Measurements from ENCODE around the gene ZNF710. TPM values are rescaled to one million over a fixed set of nuclear protein-coding genes. Genes with fewer than 3 reads are reported as not detected.

Gene ZNF710
- total and polyA plus RNA-seq, 9 of the 15 experiments (the other 6 are each of a cell fraction or from before 2014, with no cell fraction given) = 0.56 to 14.2 (median 5.2) TPM

- in situ Hi-C loops (cut with MboI) (no loop called here), intact Hi-C loops (cut with micrococcal nuclease) (no loop called here)
- no peak overlapping the region for H3K9ac ChIP-seq (ENCODE audit: insufficient read depth in 1 of 2, low read depth in 2 of 2, low read length in 2 of 2)
- BruUV-seq (replicated peaks) = no TSS peak
- no peaks in the 10 kb centered on the region for H4K20me1 ChIP-seq (replicated peaks; ENCODE audit: control insufficient read depth, insufficient read depth, low read length)
- no peaks in the 10 kb centered on the region for H3K36me3 ChIP-seq (ENCODE audit: control insufficient read depth, insufficient read depth, low read length)
- TF ChIP-seq KLF10 (CRISPR knock-in tag; IDR thresholded peaks at IDR 0.05) (no peak), NUFIP1 (IDR thresholded peaks at IDR 0.05; ENCODE audit: partially characterized antibody) (no peak), KHSRP (IDR thresholded peaks at IDR 0.05) (no peak), RNF2 (IDR thresholded peaks at IDR 0.05) (no peak), SMAD4 (CRISPR knock-in tag; conservative IDR thresholded peaks at IDR 0.05) (no peak), IRF2 (CRISPR knock-in tag; IDR thresholded peaks at IDR 0.05) (no peak), XRCC3 (IDR thresholded peaks at IDR 0.05) (no peak), NEUROD1 (IDR thresholded peaks at IDR 0.05; ENCODE audit: borderline replicate concordance, low read depth, low read length, partially characterized antibody) (no peak), ZNF23 (CRISPR knock-in tag; IDR thresholded peaks at IDR 0.05) (no peak)
- TF ChIP-seq, protein P1, sequence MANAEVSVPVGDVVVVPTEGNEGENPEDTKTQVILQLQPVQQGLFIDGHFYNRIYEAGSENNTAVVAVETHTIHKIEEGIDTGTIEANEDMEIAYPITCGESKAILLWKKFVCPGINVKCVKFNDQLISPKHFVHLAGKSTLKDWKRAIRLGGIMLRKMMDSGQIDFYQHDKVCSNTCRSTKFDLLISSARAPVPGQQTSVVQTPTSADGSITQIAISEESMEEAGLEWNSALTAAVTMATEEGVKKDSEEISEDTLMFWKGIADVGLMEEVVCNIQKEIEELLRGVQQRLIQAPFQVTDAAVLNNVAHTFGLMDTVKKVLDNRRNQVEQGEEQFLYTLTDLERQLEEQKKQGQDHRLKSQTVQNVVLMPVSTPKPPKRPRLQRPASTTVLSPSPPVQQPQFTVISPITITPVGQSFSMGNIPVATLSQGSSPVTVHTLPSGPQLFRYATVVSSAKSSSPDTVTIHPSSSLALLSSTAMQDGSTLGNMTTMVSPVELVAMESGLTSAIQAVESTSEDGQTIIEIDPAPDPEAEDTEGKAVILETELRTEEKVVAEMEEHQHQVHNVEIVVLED (CRISPR knock-in tag; IDR thresholded peaks at IDR 0.05) = no peak
- POLR2A ChIA-PET = no interaction called here
- H3K27me3 ChIP-seq (ENCODE audit: control insufficient read depth in 2 of 2, insufficient read depth in 2 of 2, low read length in 2 of 2) = no peaks in the 10 kb centered on the region
- peaks cover 15 to 33% of the 10 kb centered on the region in 2 experiments; a peak in 4 of 5 replicates for H3K4me1 ChIP-seq (replicated peaks in 1 of 2; ENCODE audit: control insufficient read depth in 2 of 2, insufficient read depth in 2 of 2, low read length in 2 of 2)
- CTCF ChIA-PET (ENCODE audit: low intra/inter-chr PET ratio) = no interaction called here
- no peak overlapping the region for H2AFZ ChIP-seq (ENCODE audit: low read depth, low read length)
- no peak overlapping the region for H3K4me2 ChIP-seq (ENCODE audit: insufficient read depth, low read length)
- H3K9me3 ChIP-seq (replicated peaks; ENCODE audit: control insufficient read depth, insufficient read depth, low read depth, low read length) = no peaks in the 10 kb centered on the region
- peaks cover 3% of the 10 kb centered on the region for H3K9me1 ChIP-seq (ENCODE audit: control insufficient read depth, insufficient read depth, low read length)
- DNase-seq (ENCODE audit: extremely low read depth in 1 of 4, low spot score in 3 of 4) = no peak
- peaks cover 17% of the 10 kb centered on the region for H3K79me2 ChIP-seq (ENCODE audit: control insufficient read depth, insufficient read depth, low read length)
- no peak for FAIRE-seq
- WGBS (ENCODE audit: insufficient coverage, low coverage, missing lambda C conversion rate) = 57% methylated on average over 6 of the region's 7 CpGs
- no peak for ATAC-seq
- no peak overlapping the region for H3K27ac ChIP-seq (ENCODE audit: extremely low read depth, low read depth, low read length)
- no peak overlapping the region for H3K4me3 ChIP-seq
Measured at GRCh38 chr15:90105521-90105920, 104.4 kb downstream of the ZNF710 start.

All from K562 (cell line).